Endothelial cell of umbilical vein (primary cell): ENCODE measurements around the gene CCDC150.

ENCODE experiments used
- CTCF ChIP-seq, 2 donors: IDR thresholded peaks; 1 replicate in 1 of 2; 2 replicates in 1 of 2; pipeline ENCODE4 v1.5.1; 2011; ENCODE audit warnings: low read length in 2 of 2, mild to moderate bottlenecking in 2 of 2, moderate library complexity in 2 of 2, control low read depth in 1 of 2, inconsistent platforms in 1 of 2, low read depth in 1 of 2; ENCODE audit not compliant: insufficient read depth in 1 of 2; ENCODE audit errors: extremely low read depth in 1 of 2
- EZH2 ChIP-seq: IDR thresholded peaks from 2 replicates; pipeline ENCODE4 v1.6.1; 2012; ENCODE audit warnings: borderline replicate concordance, low read depth, mild to moderate bottlenecking, moderate library complexity, low read length, inconsistent platforms; ENCODE audit not compliant: severe bottlenecking
- FOS ChIP-seq: IDR thresholded peaks from 2 replicates; pipeline ENCODE4 v1.6.1; 2011; ENCODE audit warnings: mild to moderate bottlenecking, low read length, moderate library complexity, borderline replicate concordance; ENCODE audit not compliant: insufficient read depth
- GATA2 ChIP-seq: IDR thresholded peaks from 2 replicates; pipeline ENCODE4 v1.7.0; 2011; ENCODE audit warnings: low read depth, mild to moderate bottlenecking, moderate library complexity, mixed read lengths, low read length; ENCODE audit not compliant: insufficient read length, insufficient read depth
- JUN ChIP-seq: IDR thresholded peaks from 2 replicates; pipeline ENCODE4 v1.6.1; 2011; ENCODE audit warnings: borderline replicate concordance, low read depth; ENCODE audit not compliant: insufficient read length, insufficient read depth
- MAX ChIP-seq: IDR thresholded peaks from 2 replicates; pipeline ENCODE4 v1.6.1; 2011; ENCODE audit not compliant: insufficient read depth, insufficient read length
- MYC ChIP-seq: IDR thresholded peaks from one replicate; pipeline ENCODE4 v1.6.1; 2011; ENCODE audit warnings: mild to moderate bottlenecking, low read depth, low read length
- POLR2A ChIP-seq: IDR thresholded peaks from 2 replicates; pipeline ENCODE4 v1.6.1; 2012; ENCODE audit warnings: low read depth, mild to moderate bottlenecking, control low read depth, low read length
- POLR2AphosphoS5 ChIP-seq: IDR thresholded peaks from 2 replicates; pipeline ENCODE4 v1.6.1; 2012; ENCODE audit warnings: low read depth, mild to moderate bottlenecking, control low read depth, low read length, moderate library complexity; ENCODE audit not compliant: insufficient read depth

GRCh38 chr2:196657333-196657732 lies 17.8 kb downstream of the CCDC150 start:
- TF ChIP-seq CTCF (IDR thresholded peaks at IDR 0.05; ENCODE audit: extremely low read depth in 1 of 2, insufficient read depth in 1 of 2, low read depth in 1 of 2, low read length in 2 of 2) (no peak), POLR2AphosphoS5 (no peak), EZH2 (no peak), POLR2A (no peak), MYC (no peak), MAX (no peak), FOS (no peak), JUN (no peak), GATA2 (no peak)
